Stimulated activated CD4-positive, alpha-beta T cell treated with anti-CD3 and anti-CD28 coated beads, Interleukin-12 subunit alpha, Interleukin-12 subunit beta, amount 100 ng/mL, for 24 hours (primary cell): Measurements from ENCODE around the gene ZYX.
"Not testable (repeated sequence)": the region's sequence is repeated elsewhere in the genome, so short reads cannot be mapped to it uniquely, and the experiment has no call there.

Experiments used
- DNase-seq, 2 experiments: peaks; one replicate each; pipeline ENCODE4 v3.0.0-alpha.2; 2020; ENCODE audit warnings: low read depth in 2 of 2

ZYX gene

GRCh38 chr7:143384661-143385631 is 3.8 kb downstream of the ZYX start:
- DNase-seq, result no peak

GRCh38 chr7:143385891-143386781 is 5.0 kb downstream of the ZYX start:
- no peak for DNase-seq

- DNase-seq, result no peak
These were observed 6.2 kb downstream of the ZYX start for GRCh38 chr7:143387156-143387975.

GRCh38 chr7:143388051-143388450 is 6.9 kb downstream of the ZYX start:
- no peak for DNase-seq

- no peak for DNase-seq
These were observed 7.5 kb downstream of the ZYX start for GRCh38 chr7:143388491-143389101.

- DNase-seq, result no peak
These were observed 8.4 kb downstream of the ZYX start for GRCh38 chr7:143389316-143390103.

GRCh38 chr7:143390104-143390772 is 9.1 kb downstream of the ZYX start:
- no peak for DNase-seq

- no peak for DNase-seq
These were observed 9.7 kb downstream of the ZYX start for GRCh38 chr7:143390773-143391317.

- DNase-seq, result no peak
These were observed 10.6 kb downstream of the ZYX start for GRCh38 chr7:143391462-143392404.

- DNase-seq, result not testable (repeated sequence)
These were observed 11.3 kb downstream of the ZYX start for GRCh38 chr7:143392427-143392826.

- no peak for DNase-seq
These were observed 11.7 kb downstream of the ZYX start for GRCh38 chr7:143392875-143393266.

GRCh38 chr7:143393267-143394041 is 12.3 kb downstream of the ZYX start:
- no peak for DNase-seq

GRCh38 chr7:143394068-143394467 is 12.9 kb downstream of the ZYX start:
- no peak for DNase-seq

GRCh38 chr7:143394777-143395176 is 13.6 kb downstream of the ZYX start:
- DNase-seq, result no peak

- DNase-seq, result no peak
These were observed 14.3 kb downstream of the ZYX start for GRCh38 chr7:143395187-143396149.

- no peak for DNase-seq
These were observed 15.0 kb downstream of the ZYX start for GRCh38 chr7:143396182-143396581.
